ENCODE data around the gene LRRC42. TPM values are rescaled to one million over a fixed set of nuclear protein-coding genes. Genes with fewer than 3 reads are reported as not detected.

The LRRC42 gene
- total and polyA plus RNA-seq, 4 donors: 19.5 to 38.2 (median 26.7) TPM

DNA sequence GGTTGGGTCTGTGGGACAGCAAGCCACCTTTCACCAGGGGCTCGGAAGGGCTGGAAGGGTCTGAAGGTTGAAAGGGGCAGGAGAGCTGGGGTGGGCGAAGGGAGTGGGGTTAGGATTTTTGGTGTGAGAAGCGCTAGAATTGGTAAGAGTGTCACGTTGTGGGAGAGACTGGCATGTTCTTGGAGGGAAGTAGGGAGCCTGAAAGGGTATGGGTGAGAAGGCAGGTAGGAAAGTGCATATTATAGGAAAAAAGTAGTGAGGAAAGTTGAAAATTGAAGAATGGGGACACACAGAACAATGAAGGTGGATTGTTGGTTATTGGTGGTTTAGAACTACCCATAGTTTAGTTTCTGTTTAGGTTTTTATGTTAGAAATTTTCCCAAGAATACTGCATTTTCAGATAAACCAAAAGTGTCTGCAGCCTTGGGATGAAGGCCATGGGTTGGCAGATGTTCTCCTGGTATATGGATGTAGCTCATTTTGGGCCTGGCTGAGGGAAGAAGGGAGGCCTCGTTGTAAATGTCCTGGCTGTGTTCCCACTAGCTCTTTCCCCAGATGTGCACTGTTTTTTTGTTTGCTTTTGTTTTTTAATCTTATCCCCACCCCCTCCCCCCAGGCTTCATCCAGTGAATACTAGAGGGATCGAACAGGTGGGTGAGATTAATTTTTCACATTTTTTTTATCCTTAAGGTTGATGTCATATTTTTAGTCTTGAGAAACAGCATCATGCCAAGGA, 1.2 kb downstream of the LRRC42 start:
- 35% methylated on average over 4 of the region's 6 CpGs for WGBS (ENCODE audit: insufficient coverage)
- Histone ChIP-seq H3K9me3 (ENCODE audit: control insufficient read depth, insufficient read depth, low read length) (no peaks in the 10 kb centered on the region), H3K36me3 (ENCODE audit: control insufficient read depth, insufficient read depth, low read length) (peaks cover 7% of the 10 kb centered on the region), H3K27ac (ENCODE audit: low read depth, low read length) (peak overlapping the region; percentile 67), H3K4me3 (ENCODE audit: low read depth, low read length) (peak overlapping the region; percentile 94), H3K4me1 (ENCODE audit: control insufficient read depth, insufficient read depth, low read length) (peaks cover 26% of the 10 kb centered on the region), H3K27me3 (ENCODE audit: control insufficient read depth, insufficient read depth, low read length) (no peaks in the 10 kb centered on the region)
- DNase-seq (ENCODE audit: low read depth in 4 of 6, low spot score in 6 of 6): no peak

DNA sequence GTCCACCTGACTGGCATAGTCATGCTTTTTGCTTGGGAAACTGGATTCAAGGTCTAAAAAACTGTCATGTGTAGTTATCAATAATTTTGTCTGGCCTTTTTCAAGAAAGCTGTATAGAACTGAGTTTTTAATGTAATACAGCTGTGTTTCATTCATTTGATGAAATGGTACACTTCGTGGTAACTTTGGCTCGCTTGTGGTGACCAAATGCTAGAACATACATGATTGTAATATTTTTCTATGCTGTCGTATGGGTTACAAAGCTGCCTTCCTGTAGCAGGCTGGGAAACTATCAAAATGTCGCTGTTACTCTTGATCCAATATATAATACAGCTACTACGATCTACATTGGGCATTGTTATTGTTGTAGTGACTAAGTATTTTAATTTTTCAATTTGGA, 2.1 kb downstream of the LRRC42 start:
- Histone ChIP-seq H3K9me3 (ENCODE audit: control insufficient read depth, insufficient read depth, low read length) (no peaks in the 10 kb centered on the region), H3K36me3 (ENCODE audit: control insufficient read depth, insufficient read depth, low read length) (peaks cover 8% of the 10 kb centered on the region), H3K4me3 (ENCODE audit: low read depth, low read length) (no peak overlapping the region), H3K4me1 (ENCODE audit: control insufficient read depth, insufficient read depth, low read length) (peaks cover 26% of the 10 kb centered on the region), H3K27me3 (ENCODE audit: control insufficient read depth, insufficient read depth, low read length) (no peaks in the 10 kb centered on the region), H3K27ac (ENCODE audit: low read depth, low read length) (no peak overlapping the region)
- WGBS (ENCODE audit: insufficient coverage): no CpG with 5 or more reads among the region's 5 CpGs
- DNase-seq (ENCODE audit: low read depth in 4 of 6, low spot score in 6 of 6): no peak

DNA sequence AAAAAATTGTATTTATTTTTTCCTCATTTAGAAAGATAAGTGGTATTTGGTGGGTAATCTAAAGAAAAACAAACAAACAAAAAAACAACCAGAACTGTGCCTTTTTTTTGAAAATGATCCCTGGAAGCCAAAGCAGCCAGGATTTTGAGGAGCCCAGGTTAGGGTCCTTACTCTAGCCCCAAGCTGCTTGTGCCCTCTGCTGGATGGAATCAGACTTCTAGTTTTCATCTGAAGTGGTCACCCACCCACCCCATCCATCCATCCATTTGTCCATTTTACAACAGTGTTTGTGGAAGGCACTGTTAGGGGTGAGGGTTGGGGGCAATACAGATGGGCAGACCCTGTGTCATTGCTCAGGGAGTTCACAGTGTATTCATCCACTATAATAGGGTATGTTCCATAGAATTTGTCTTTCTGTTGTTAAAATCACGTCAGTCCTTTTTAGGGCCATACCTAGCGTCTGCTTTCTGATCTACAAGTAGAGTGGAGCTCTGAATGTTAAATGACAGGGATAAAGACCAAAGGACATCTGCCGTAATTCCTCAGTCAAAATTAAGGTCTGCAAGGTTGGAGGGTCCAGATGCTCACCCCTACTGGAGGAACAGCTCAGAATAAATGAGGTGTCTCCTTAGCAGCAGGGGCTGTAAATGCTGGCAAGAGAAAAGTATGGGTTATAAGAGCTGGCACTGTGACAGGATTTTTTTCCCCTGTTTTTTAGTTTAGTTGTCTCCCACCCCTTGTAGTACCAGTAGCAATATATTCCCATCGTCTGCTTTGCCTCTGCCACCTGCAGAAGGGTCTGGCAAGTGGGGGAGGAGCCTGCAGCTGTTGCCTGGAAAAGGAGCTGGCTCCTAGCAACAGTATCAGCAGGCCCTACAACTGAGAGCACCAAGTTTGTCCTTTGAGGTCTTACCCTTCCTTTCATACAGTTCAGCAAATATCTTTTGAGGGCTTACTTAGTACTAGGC, 3.2 kb downstream of the LRRC42 start:
- Histone ChIP-seq H3K4me3 (ENCODE audit: low read depth, low read length) (no peak overlapping the region), H3K36me3 (ENCODE audit: control insufficient read depth, insufficient read depth, low read length) (peaks cover 9% of the 10 kb centered on the region), H3K4me1 (ENCODE audit: control insufficient read depth, insufficient read depth, low read length) (peaks cover 19% of the 10 kb centered on the region), H3K27me3 (ENCODE audit: control insufficient read depth, insufficient read depth, low read length) (no peaks in the 10 kb centered on the region), H3K9me3 (ENCODE audit: control insufficient read depth, insufficient read depth, low read length) (no peaks in the 10 kb centered on the region), H3K27ac (ENCODE audit: low read depth, low read length) (no peak overlapping the region)
- DNase-seq (ENCODE audit: low read depth in 4 of 6, low spot score in 6 of 6): peak in 4 of 6 donors; percentile 13 to 79 (median 52)
- 45% methylated on average over 3 of the region's 4 CpGs for WGBS (ENCODE audit: insufficient coverage)

DNA sequence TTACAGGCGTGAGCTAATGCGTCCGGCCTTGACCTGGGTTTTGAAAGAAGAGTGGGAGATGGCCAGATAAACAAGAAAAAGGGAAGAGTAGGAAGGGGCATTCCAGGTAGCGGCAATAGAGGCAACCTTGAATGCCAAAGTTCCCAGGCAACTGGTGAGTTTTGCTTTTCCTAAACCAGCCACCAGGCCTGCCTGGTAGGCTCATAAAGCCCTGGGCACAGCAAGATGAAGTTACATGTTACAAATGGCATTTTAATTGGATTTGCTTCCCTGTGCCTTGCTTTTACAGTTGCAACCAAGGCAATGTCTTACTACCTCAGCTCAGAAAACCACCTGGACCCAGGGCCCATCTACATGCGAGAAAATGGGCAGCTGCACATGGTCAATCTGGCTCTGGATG, 5.5 kb downstream of the LRRC42 start:
- Histone ChIP-seq H3K27ac (ENCODE audit: low read depth, low read length) (no peak overlapping the region), H3K36me3 (ENCODE audit: control insufficient read depth, insufficient read depth, low read length) (peaks cover 15% of the 10 kb centered on the region), H3K4me3 (ENCODE audit: low read depth, low read length) (no peak overlapping the region), H3K27me3 (ENCODE audit: control insufficient read depth, insufficient read depth, low read length) (no peaks in the 10 kb centered on the region), H3K9me3 (ENCODE audit: control insufficient read depth, insufficient read depth, low read length) (no peaks in the 10 kb centered on the region), H3K4me1 (ENCODE audit: control insufficient read depth, insufficient read depth, low read length) (peaks cover 11% of the 10 kb centered on the region)
- 87% methylated on average over 5 of the region's 5 CpGs for WGBS (ENCODE audit: insufficient coverage)
- no peak for DNase-seq (ENCODE audit: low read depth in 4 of 6, low spot score in 6 of 6)

DNA sequence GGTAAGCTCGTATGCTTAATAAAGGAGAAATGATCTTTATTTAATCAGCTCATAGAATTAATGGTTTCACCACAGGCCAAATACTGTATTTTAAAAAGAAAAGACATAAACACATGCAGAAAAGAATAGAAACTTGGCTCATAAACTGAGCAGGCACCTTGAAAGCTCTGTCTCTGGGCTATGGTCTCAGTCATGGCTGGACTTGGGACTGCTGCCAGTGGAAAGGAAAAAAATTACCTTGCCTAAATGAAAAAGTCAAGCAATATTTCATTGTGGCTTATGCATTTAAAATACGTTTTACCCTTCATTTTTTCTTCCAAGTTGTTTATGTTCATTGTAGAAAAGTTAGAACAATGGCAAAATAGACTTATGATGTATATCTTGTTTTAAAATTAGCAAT, 8.0 kb downstream of the LRRC42 start:
- Histone ChIP-seq H3K4me1 (ENCODE audit: control insufficient read depth, insufficient read depth, low read length) (peaks cover 5% of the 10 kb centered on the region), H3K27me3 (ENCODE audit: control insufficient read depth, insufficient read depth, low read length) (no peaks in the 10 kb centered on the region), H3K9me3 (ENCODE audit: control insufficient read depth, insufficient read depth, low read length) (no peaks in the 10 kb centered on the region), H3K27ac (ENCODE audit: low read depth, low read length) (no peak overlapping the region), H3K4me3 (ENCODE audit: low read depth, low read length) (no peak overlapping the region), H3K36me3 (ENCODE audit: control insufficient read depth, insufficient read depth, low read length) (peaks cover 25% of the 10 kb centered on the region)
- no peak for DNase-seq (ENCODE audit: low read depth in 4 of 6, low spot score in 6 of 6)
- WGBS (ENCODE audit: insufficient coverage): no CpG with 5 or more reads among the region's 2 CpGs

DNA sequence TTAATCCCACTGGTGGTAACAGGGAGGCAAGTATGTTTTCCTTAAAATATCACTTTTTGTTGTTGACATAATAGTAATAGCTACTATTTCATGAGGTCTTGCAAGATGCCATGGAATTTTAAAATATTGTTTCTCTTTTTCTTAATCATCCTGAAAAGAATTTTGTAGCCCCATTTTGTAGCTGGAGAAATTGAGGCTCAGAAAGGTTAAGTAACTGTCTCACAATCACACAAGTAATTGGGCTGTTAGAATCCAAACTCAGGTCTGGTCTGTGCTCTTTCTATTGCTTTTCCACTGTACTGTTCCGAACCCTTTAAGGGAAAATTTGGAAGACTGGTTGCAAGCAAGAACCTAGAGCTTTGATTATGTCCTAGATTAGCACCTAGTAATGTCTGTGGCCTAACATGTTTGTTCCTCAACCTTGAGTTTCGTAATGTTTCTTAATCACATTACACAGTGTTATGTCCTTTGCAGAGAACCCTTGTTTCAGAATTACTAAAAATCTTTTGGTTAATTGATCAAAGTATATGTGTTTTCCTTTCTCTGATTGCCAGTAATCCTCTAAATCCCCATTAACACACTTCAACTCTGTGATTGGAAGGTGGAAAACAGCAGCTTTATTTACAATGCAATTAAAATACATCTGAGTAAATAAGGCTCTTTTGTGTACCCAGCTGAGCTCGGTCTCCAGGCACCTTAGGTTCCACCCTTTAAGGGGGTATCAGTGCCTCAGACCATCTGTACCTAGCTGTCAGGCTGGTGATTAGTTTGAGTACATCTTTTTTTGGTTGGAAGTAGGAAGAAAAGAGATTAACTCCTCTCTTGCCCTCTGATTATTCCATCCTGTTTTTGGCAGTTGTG, 10.4 kb downstream of the LRRC42 start:
- H3K36me3 ChIP-seq (ENCODE audit: control insufficient read depth, insufficient read depth, low read length): peaks cover 30% of the 10 kb centered on the region
- H3K4me3 ChIP-seq (ENCODE audit: low read depth, low read length): no peak overlapping the region
- H3K27ac ChIP-seq (ENCODE audit: low read depth, low read length): peak overlapping the region; percentile 43
- H3K9me3 ChIP-seq (ENCODE audit: control insufficient read depth, insufficient read depth, low read length): no peaks in the 10 kb centered on the region
- H3K27me3 ChIP-seq (ENCODE audit: control insufficient read depth, insufficient read depth, low read length): no peaks in the 10 kb centered on the region
- no peaks in the 10 kb centered on the region for H3K4me1 ChIP-seq (ENCODE audit: control insufficient read depth, insufficient read depth, low read length)
- no peak for DNase-seq (ENCODE audit: low read depth in 4 of 6, low spot score in 6 of 6)
- WGBS (ENCODE audit: insufficient coverage): 100% methylated on average over 1 of the region's 3 CpGs

DNA sequence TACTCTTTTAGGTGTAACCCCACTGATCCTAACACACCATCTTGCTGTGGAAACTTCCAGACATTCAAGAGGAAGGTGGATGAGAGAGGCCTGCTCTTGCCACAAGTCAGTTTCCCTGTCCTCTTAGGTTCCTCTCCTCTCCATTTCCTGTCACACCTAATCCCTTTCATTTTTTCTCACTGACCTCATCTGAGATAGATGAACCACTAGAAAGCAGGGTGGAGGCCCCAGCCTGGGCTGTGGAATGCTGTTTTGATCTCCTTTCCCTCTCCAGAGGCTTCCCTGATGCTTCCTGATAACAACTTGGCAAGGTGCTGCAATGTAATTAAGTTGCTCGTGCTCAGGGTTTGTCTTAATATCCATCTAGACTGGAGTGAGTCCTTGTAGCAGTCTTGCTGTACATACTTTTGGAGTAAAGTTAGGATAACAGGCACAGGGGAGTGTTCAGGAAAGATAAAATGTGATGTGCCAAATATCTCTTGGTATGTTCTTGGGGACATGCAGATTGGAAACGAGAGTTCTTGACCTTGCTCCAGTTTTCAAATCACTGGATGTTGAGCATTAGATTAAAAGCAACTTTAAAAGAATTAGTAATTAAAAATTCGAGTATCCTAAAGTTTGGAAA, 11.2 kb downstream of the LRRC42 start:
- DNase-seq (ENCODE audit: low read depth in 4 of 6, low spot score in 6 of 6): no peak
- no peaks in the 10 kb centered on the region for H3K9me3 ChIP-seq (ENCODE audit: control insufficient read depth, insufficient read depth, low read length)
- no peaks in the 10 kb centered on the region for H3K27me3 ChIP-seq (ENCODE audit: control insufficient read depth, insufficient read depth, low read length)
- no peaks in the 10 kb centered on the region for H3K4me1 ChIP-seq (ENCODE audit: control insufficient read depth, insufficient read depth, low read length)
- H3K4me3 ChIP-seq (ENCODE audit: low read depth, low read length): no peak overlapping the region
- 55% methylated on average over 2 of the region's 3 CpGs for WGBS (ENCODE audit: insufficient coverage)
- peak overlapping the region; percentile 43 for H3K27ac ChIP-seq (ENCODE audit: low read depth, low read length)
- peaks cover 25% of the 10 kb centered on the region for H3K36me3 ChIP-seq (ENCODE audit: control insufficient read depth, insufficient read depth, low read length)

DNA sequence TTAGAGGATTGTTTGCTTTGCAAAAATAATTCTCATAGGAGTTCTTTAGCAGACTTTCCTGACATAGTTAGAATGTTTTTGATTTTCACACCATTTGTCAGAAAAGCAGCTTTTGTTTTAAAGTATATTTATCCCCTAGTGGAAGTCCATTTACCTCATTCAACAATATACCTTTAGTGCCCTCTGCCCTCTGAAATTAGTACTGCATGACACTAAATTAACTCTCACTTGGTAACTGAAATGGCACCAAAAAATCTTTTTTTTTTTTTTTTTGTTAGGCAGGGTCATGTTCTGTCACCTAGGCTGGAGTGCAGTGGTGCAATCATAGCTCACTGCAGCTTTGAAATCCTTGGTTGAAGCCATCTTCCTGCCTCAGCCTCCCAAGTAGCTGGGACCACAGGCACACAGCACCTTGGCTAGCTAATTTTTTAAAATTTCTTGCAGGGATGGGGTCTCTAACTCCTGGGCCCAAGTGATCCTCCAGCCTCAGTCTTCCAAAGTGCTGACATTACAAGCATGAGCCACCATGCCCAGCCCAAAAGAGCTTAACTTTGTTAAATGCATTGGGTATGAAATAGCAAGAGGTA, 13.6 kb downstream of the LRRC42 start:
- Histone ChIP-seq H3K27me3 (ENCODE audit: control insufficient read depth, insufficient read depth, low read length) (no peaks in the 10 kb centered on the region), H3K36me3 (ENCODE audit: control insufficient read depth, insufficient read depth, low read length) (peaks cover 37% of the 10 kb centered on the region), H3K9me3 (ENCODE audit: control insufficient read depth, insufficient read depth, low read length) (no peaks in the 10 kb centered on the region), H3K4me3 (ENCODE audit: low read depth, low read length) (no peak overlapping the region), H3K4me1 (ENCODE audit: control insufficient read depth, insufficient read depth, low read length) (no peaks in the 10 kb centered on the region), H3K27ac (ENCODE audit: low read depth, low read length) (no peak overlapping the region)
- DNase-seq (ENCODE audit: low read depth in 4 of 6, low spot score in 6 of 6): peak in 2 of 6 donors; percentile 20 to 45

DNA sequence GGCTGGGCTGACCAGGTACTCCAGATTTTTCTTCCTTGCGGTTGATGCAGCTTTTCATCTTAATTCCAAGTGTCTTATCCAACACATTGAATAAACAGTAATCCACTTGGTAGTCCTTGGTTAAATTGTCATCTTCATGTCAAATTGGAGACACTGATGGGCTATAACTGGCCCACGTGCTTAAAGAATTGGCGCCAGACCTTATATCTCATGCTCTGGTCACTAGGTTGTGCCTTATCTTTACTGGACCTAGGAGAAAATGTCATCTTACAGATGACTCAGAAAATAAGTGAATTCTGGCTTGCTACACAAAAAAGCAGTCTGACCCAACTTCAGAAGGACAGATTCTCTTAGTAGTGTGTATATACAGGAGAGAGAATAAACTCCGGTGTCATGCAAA, 16.2 kb downstream of the LRRC42 start:
- Histone ChIP-seq H3K36me3 (ENCODE audit: control insufficient read depth, insufficient read depth, low read length) (peaks cover 31% of the 10 kb centered on the region), H3K9me3 (ENCODE audit: control insufficient read depth, insufficient read depth, low read length) (no peaks in the 10 kb centered on the region), H3K27me3 (ENCODE audit: control insufficient read depth, insufficient read depth, low read length) (no peaks in the 10 kb centered on the region), H3K27ac (ENCODE audit: low read depth, low read length) (no peak overlapping the region), H3K4me1 (ENCODE audit: control insufficient read depth, insufficient read depth, low read length) (no peaks in the 10 kb centered on the region), H3K4me3 (ENCODE audit: low read depth, low read length) (no peak overlapping the region)
- DNase-seq (ENCODE audit: low read depth in 4 of 6, low spot score in 6 of 6): no peak
- WGBS (ENCODE audit: insufficient coverage): 100% methylated on average over 1 of the region's 4 CpGs
